Right renal pelvis (tissue), 4 donors: ENCODE data around the gene MKRN1. TPM values are rescaled to one million over a fixed set of nuclear protein-coding genes. Genes with fewer than 3 reads are reported as not detected.
"Not testable (repeated sequence)": the region's sequence is repeated elsewhere in the genome, so short reads cannot be mapped to it uniquely, and the experiment has no call there.

Experiments used
- DNase-seq, 4 donors: peaks; one replicate each; pipeline ENCODE4 v3.0.0-alpha.2; 2013; ENCODE audit warnings: low read depth in 4 of 4, low spot score in 3 of 4, missing footprints in 1 of 4
- polyA plus RNA-seq, 4 donors: library from polyadenylated mRNA; unstranded; fragments of 120-200 nt; gene quantifications; one replicate each; pipeline ENCODE4 v1.2.1, GENCODE V29; 2013; ENCODE audit not compliant: insufficient read length in 4 of 4

MKRN1 gene
- polyA plus RNA-seq, 4 donors = 110 to 123 (median 113) TPM

DNA sequence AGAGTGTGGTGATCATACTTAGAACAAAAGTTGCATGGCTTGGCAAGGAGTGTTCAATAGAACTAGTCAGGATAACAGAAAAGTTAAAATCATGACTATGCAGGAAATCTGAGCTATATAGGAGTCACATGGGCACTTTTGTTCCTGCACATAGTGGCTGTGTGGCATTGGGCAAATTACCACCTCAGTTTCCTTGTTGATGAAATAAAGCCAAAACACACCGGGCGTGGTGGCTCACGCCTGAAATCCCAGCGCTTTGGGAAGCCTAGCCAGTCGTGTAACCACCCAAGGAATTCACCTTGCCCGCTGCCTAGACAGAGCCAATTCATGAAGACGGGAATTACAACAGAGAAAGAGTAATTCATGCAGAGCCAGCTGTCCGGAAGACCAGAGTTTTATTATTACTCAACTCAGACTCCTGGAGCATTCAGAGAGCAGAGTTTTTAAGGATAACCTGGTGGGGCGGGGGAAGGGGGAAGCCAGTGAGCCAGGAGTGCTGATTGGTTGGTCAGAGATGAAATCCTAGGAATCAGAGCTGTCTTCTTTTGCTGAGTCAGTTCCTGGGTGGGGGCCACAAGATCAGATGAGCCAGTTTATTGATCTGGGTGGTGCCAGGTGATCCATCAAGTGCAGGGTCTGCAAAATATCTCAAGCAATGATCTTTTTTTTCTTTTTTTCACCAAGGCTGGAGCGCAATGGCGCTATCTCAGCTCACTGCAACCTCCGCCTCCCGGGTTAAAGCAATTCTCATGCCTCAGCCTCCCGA is 6.4 kb upstream of the MKRN1 start:
- DNase-seq = no peak

GRCh38 chr7:140484951-140485499 is 5.7 kb upstream of the MKRN1 start:
- no peak for DNase-seq

GRCh38 chr7:140484479-140484878 is 5.2 kb upstream of the MKRN1 start:
- DNase-seq = no peak

GRCh38 chr7:140479739-140480084 is 407 bp upstream of the MKRN1 start:
- DNase-seq = no peak

GRCh38 chr7:140478246-140479061 is 851 bp downstream of the MKRN1 start:
- DNase-seq = peak in 2 of 4 donors; percentile 20 to 48

DNA sequence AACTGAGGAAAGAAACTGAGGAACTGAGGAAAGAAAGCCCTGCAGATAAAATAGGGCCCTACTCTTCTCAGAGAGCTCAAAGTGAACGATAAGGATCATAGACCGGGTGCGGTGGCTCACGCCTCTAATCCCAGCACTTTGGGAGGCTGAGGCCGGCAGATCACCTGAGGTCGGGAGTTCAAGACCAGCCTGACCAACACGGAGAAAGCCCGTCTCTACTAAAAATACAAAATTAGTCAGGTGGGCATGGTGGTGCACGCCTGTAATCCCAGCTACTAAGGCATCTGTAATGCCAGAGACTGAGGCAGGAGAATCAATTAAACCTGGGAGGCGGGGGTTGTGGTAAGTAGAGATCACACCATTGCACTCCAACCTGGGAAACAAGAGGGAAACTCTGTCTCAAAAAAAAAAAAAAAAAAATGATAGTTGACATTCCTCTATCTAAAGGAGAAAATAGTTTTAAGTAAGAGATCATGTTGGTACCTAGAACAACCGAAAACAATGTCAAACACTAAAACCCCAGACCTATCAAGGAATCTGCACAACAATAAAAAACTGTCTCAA is 2.5 kb downstream of the MKRN1 start:
- DNase-seq = no peak

GRCh38 chr7:140475747-140476333 is 3.5 kb downstream of the MKRN1 start:
- DNase-seq = peak in 1 of 4 donors; percentile 40

- DNase-seq = no peak
Observed at GRCh38 chr7:140463111-140463510, 16.2 kb downstream of the MKRN1 start.

- DNase-seq = no peak
Observed at GRCh38 chr7:140458916-140459315, 20.4 kb downstream of the MKRN1 start.

DNA sequence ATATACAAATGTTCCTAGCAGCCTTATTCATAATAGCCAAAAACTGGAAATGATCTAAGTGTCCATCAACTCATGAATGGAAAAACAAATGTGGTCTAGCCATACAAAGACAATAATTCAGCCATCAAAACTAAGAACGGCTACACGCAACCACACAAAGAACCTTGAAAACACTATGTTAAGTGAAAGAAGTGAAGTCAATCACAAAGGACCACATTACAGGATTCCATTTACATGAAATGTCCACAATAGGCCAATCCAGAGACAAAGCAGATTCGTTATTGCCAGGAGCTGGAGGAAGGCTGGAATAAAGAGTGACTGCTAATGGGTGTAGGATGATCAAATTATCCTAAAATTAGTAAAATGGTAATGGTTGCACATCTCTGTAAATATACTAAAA is 21.1 kb downstream of the MKRN1 start:
- no peak for DNase-seq

GRCh38 chr7:140456551-140457051 is 22.7 kb downstream of the MKRN1 start:
- DNase-seq = no peak

GRCh38 chr7:140455743-140456142 is 23.6 kb downstream of the MKRN1 start:
- DNase-seq = no peak

- DNase-seq = no peak
Observed at GRCh38 chr7:140454657-140455015, 24.7 kb downstream of the MKRN1 start.

DNA sequence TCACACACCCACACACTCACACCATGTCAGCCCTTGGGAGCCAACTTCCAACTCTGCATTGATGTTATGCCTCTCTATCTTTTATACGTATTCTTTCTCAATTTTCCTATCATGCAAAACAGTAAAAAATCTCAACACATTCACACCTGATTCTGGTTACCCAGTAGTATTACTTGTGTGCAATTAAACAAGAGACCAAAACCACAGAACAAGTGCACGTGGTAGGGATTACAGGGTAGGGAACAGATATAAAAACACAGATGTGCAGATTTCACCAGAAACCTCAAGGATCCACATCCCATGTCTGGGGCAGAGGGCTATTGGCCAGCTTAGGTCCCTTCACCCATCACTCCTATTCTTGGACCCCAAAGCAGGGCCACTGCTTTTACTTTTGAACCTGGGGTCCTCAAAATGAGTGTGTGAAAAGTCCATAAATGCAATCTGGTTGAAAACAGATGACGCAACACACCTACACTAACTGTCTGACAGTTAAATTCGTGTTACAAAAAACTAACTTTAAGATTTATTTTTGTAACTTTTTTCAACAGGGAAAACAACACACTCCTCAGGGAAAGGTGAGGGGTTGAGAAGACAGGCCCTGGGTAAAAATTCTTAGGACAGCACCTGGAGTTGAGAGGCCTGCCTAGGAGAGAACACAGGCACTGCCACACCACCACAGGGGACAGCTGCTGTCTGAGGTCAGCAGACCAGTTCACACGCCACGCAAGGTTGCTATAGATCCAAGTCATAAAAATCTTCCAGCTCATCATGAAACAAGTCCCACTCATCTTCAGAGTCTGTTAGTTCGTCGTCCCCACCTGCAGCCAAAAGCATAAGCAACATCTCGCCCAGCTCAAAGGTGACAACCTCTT is 25.3 kb downstream of the MKRN1 start:
- not testable (repeated sequence) for DNase-seq

- DNase-seq = no peak
Observed at GRCh38 chr7:140453273-140453672, 26.0 kb downstream of the MKRN1 start.

DNA sequence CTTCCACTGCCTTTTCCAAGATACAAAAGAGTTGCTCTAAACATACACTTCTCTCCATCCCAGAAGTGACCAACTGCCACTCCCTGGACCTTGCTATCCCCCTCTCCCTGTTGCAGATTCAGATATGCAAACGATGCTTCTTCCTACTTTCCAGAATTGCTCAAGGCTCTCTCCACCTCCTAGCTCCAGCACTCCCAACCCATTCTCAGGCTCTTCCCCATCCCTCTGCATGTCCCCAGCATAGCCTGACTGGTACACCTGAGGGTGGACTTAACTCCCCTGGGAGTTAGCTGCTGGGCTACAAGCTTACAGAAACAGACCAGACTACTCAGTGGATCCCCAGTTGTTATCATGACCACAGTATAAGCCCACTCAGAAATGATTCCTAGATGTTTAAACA is 27.6 kb downstream of the MKRN1 start:
- DNase-seq = no peak

DNA sequence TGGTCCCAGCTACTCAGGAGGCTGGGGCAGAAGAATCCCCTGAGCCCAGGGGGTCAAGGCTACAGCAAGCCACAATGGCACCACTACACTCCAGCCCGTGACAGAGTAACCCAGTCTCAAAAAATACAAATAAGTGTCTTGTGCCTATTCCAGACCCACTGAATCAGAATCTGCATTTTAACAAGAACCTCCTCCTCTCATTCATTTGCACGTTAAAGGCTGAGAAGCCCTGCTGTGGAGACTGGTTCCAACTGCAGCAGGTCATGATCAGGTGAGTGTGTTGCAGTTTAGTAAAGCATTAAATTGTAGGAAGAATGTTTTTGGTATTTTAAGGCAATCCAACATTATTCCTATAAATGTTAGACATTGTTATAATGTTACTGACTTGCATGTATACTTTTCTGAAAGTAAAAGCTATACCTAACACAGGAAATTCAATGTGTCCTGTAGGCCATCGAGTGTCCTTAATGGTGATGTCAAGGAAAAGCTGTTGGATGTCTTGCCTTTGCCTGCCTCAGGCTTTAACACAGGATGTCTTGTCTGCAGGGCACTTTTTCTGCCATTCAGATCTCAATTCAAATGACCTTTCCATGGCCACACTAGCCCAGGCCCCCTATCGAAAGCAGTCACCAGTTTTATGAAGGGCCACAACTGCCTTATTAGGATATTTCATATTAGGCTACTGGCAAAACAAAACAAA is 30.4 kb downstream of the MKRN1 start:
- DNase-seq = no peak

- DNase-seq = no peak
Observed at GRCh38 chr7:140447841-140448240, 31.5 kb downstream of the MKRN1 start.

DNA sequence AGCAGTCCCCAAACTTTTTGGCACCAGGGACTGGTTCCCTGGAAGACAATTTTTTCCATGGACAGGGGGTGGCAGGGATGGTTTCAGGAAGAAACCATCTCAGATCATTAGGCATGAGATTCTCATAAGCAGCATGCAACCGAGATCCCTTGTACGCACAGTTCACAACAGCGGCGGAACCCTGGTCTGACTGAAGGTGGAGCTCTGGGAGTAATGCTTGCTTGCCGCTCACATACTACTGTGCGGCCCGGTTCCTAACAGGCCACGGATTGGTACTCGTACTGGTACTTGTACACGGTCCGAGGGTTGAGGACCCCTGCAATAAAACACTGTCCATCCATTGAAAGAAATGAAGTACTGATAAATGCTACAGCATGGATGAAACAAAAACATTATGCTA is 32.8 kb downstream of the MKRN1 start:
- no peak for DNase-seq
